ENCODE results near the gene TPPP3.

- TF ChIP-seq CTCF (IDR thresholded peaks at IDR 0.05): no peak
- TF ChIP-seq POLR2A (IDR thresholded peaks at IDR 0.05): no peak
- TF ChIP-seq EP300 (IDR thresholded peaks at IDR 0.05): no peak
These were observed 26.6 kb upstream of the TPPP3 start for GRCh38 chr16:67419931-67420330.
